Endothelial cell of umbilical vein (primary cell): Measurements from ENCODE around the gene ABCC11. TPM values are rescaled to one million over a fixed set of nuclear protein-coding genes. Genes with fewer than 3 reads are reported as not detected.

Experiments
- BruUV-seq: library from RNA; stranded (reverse); fragments of 400-500 nt; replicated peaks from 2 replicates; lab custom pipeline; 2021; lab: Mats Ljungman, UMichigan
- CTCF ChIA-PET: fragments of 300-600, 350-600 bp; sonication (Branson Sonifier 250); formaldehyde crosslinking; loops from one replicate; lab custom pipeline; 2021; ENCODE audit warnings: antibody characterized with exemption, inconsistent platforms; lab: Charles Lee
- POLR2A ChIA-PET: fragments of 300-600, 350-600 bp; sonication (Branson Sonifier 250); formaldehyde crosslinking; loops from one replicate; lab custom pipeline; 2021; ENCODE audit warnings: antibody characterized with exemption, inconsistent platforms; lab: Charles Lee
- DNase-seq: peaks from one replicate; pipeline ENCODE4 v3.0.0-alpha.2; 2011; ENCODE audit warnings: low read depth, low spot score
- FAIRE-seq: peaks from 2 replicates; lab custom pipeline; 2011; peaks lifted over from hg19 to GRCh38; lab: Jason Lieb, UNC
- H2AFZ ChIP-seq: 2 replicates; pipeline ENCODE4 v1.6.0; 2012; ENCODE audit warnings: low read depth, low read length, control low read depth, inconsistent platforms
- H3K27ac ChIP-seq: 2 replicates; pipeline ENCODE4 v1.5.1; 2011; ENCODE audit warnings: low read depth, mild to moderate bottlenecking, control low read depth, low read length, moderate library complexity; ENCODE audit not compliant: insufficient read depth
- H3K27me3 ChIP-seq, 2 experiments: 2 replicates each; pipeline versions ENCODE4 v1.6.0 to v1.6.1; 2011; ENCODE audit warnings: low read length in 2 of 2, mixed read lengths in 1 of 2; ENCODE audit not compliant: control insufficient read depth in 2 of 2, insufficient read depth in 2 of 2
- H3K36me3 ChIP-seq, 2 experiments: 2 replicates in 1 of 2; 3 replicates in 1 of 2; pipeline ENCODE4 v1.5.1; 2011; ENCODE audit warnings: low read length in 2 of 2, mild to moderate bottlenecking in 1 of 2, moderate library complexity in 1 of 2; ENCODE audit not compliant: control insufficient read depth in 2 of 2, insufficient read depth in 2 of 2; ENCODE audit errors: extremely low read depth in 1 of 2
- H3K4me1 ChIP-seq: 3 replicates; pipeline ENCODE4 v1.5.1; 2011; ENCODE audit warnings: mild to moderate bottlenecking, low read length; ENCODE audit not compliant: control insufficient read depth, insufficient read depth; ENCODE audit errors: extremely low read depth
- H3K4me2 ChIP-seq: 2 replicates; pipeline ENCODE4 v1.6.1; 2011; ENCODE audit warnings: low read length, control low read depth, mixed read lengths; ENCODE audit not compliant: insufficient read depth
- H3K4me3 ChIP-seq, 3 experiments: fragments of 200-600 bp in 1 of 3; sonication (generic), shearing (Covaris generic) in 1 of 3; replicated peaks in 1 of 3; 2 replicates each; pipeline ENCODE4 v1.5.1; 2011 to 2016; ENCODE audit warnings: control low read depth in 3 of 3, low read length in 3 of 3, mild to moderate bottlenecking in 2 of 3, inconsistent platforms in 1 of 3, low read depth in 1 of 3, moderate library complexity in 1 of 3; ENCODE audit not compliant: insufficient read depth in 1 of 3
- H3K79me2 ChIP-seq: 2 replicates; pipeline ENCODE4 v1.6.0; 2012; ENCODE audit warnings: low read length, inconsistent platforms; ENCODE audit not compliant: control insufficient read depth, insufficient read depth
- H3K9ac ChIP-seq: replicated peaks from 2 replicates; pipeline ENCODE3; 2011; ENCODE audit warnings: low read length, control low read depth; ENCODE audit not compliant: insufficient read depth; ENCODE audit errors: extremely low read depth
- H3K9me1 ChIP-seq: replicated peaks from 3 replicates; pipeline ENCODE4 v1.6.0; 2011; ENCODE audit warnings: mild to moderate bottlenecking, low read length; ENCODE audit not compliant: control insufficient read depth, insufficient read depth; ENCODE audit errors: extremely low read depth
- H3K9me3 ChIP-seq: replicated peaks from 2 replicates; pipeline ENCODE4 v1.5.1; 2012; ENCODE audit warnings: low read length, inconsistent platforms; ENCODE audit not compliant: control insufficient read depth, insufficient read depth
- H4K20me1 ChIP-seq: replicated peaks from 2 replicates; pipeline ENCODE3; 2011; ENCODE audit warnings: mild to moderate bottlenecking, low read length; ENCODE audit not compliant: control insufficient read depth, insufficient read depth; ENCODE audit errors: extremely low read depth
- EZH2 ChIP-seq: IDR thresholded peaks from 2 replicates; pipeline ENCODE4 v1.6.1; 2012; ENCODE audit warnings: borderline replicate concordance, low read depth, mild to moderate bottlenecking, moderate library complexity, low read length, inconsistent platforms; ENCODE audit not compliant: severe bottlenecking
- FOS ChIP-seq: IDR thresholded peaks from 2 replicates; pipeline ENCODE4 v1.6.1; 2011; ENCODE audit warnings: mild to moderate bottlenecking, low read length, moderate library complexity, borderline replicate concordance; ENCODE audit not compliant: insufficient read depth
- GATA2 ChIP-seq: IDR thresholded peaks from 2 replicates; pipeline ENCODE4 v1.7.0; 2011; ENCODE audit warnings: low read depth, mild to moderate bottlenecking, moderate library complexity, mixed read lengths, low read length; ENCODE audit not compliant: insufficient read length, insufficient read depth
- JUN ChIP-seq: IDR thresholded peaks from 2 replicates; pipeline ENCODE4 v1.6.1; 2011; ENCODE audit warnings: borderline replicate concordance, low read depth; ENCODE audit not compliant: insufficient read length, insufficient read depth
- MYC ChIP-seq: IDR thresholded peaks from one replicate; pipeline ENCODE4 v1.6.1; 2011; ENCODE audit warnings: mild to moderate bottlenecking, low read depth, low read length
- POLR2A ChIP-seq: IDR thresholded peaks from 2 replicates; pipeline ENCODE4 v1.6.1; 2012; ENCODE audit warnings: low read depth, mild to moderate bottlenecking, control low read depth, low read length
- POLR2AphosphoS5 ChIP-seq: IDR thresholded peaks from 2 replicates; pipeline ENCODE4 v1.6.1; 2012; ENCODE audit warnings: low read depth, mild to moderate bottlenecking, control low read depth, low read length, moderate library complexity; ENCODE audit not compliant: insufficient read depth
- dilution Hi-C: fragments of 300-500 bp; cut with MboI; formaldehyde crosslinking; loops from one replicate; pipeline ENCODE4 v1.15.0; 2019; ENCODE audit warnings: low sequenced_read_pairs; ENCODE audit not compliant: extremely low pct_ligation_motif_present
- intact Hi-C: fragments of 100-400 bp; cut with micrococcal nuclease; formaldehyde crosslinking; loops from one replicate; pipeline ENCODE4 v1.10.0; 2022
- polyA plus RNA-seq, 4 experiments: library from polyadenylated mRNA; depleted of rRNA in 3 of 4; stranded (reverse) in 3 of 4; unstranded in 1 of 4; fragments of >200 nt; gene quantifications; 2 replicates each; pipeline versions ENCODE4 v1.2.1 to v1.2.3, GENCODE V29; 2011 to 2012; ENCODE audit warnings: missing spikeins in 1 of 4
- total RNA-seq: library from RNA; stranded (reverse); gene quantifications from 2 replicates; pipeline ENCODE4 v1.2.3, GENCODE V29; 2021
- TF ChIP-seq, protein P1 (sequence below): IDR thresholded peaks from 2 replicates; pipeline ENCODE4 v1.6.1; 2011; ENCODE audit not compliant: insufficient read depth, insufficient read length
- TF ChIP-seq, protein P2 (sequence below), 2 donors: IDR thresholded peaks; 1 replicate in 1 of 2; 2 replicates in 1 of 2; pipeline ENCODE4 v1.5.1; 2011; ENCODE audit warnings: low read length in 2 of 2, mild to moderate bottlenecking in 2 of 2, moderate library complexity in 2 of 2, control low read depth in 1 of 2, inconsistent platforms in 1 of 2, low read depth in 1 of 2; ENCODE audit not compliant: insufficient read depth in 1 of 2; ENCODE audit errors: extremely low read depth in 1 of 2

ABCC11 gene
- total and polyA plus RNA-seq, 2 donors (not counting 3 experiments of a cell fraction or from before 2014, with no cell fraction given) = 0.08 TPM; not detected in 1

DNA sequence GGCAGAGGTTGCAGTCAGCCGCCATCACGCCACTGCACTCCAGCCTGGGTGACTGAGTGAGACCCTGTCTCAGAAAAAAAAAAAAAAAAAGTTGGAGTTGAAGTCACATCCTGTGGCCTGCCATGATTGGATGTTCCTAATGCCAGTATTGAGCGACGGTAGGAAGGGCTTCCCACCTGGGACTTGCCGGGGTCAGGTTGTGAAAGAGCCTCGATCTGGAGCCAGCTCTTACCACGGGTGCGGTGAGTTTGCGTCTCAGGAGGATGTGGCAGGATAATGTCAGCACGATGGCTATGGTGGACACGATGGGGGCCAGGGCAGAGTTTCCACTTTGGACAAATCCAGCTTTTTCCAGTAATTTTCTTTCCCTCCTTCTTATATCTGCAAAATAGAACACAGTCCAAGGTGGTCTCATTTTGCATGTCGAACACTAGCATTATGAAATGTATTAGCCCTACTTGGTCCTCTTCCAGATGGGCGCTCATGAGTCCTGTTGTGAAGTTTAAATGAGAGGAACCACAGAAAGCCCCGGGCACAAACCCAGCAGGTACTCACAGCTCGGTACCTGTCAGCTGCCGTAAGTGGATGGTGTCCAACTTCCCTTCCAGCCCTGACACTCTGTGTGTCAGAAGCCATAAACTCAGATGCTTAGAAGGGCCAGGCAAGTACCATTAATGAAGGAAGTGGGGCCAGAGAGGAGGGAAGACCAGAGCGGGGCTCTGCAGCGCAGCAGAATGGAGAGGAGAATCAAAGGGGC, 113.7 kb downstream of the ABCC11 start:
- TF ChIP-seq POLR2AphosphoS5 = no peak
- no peak for TF ChIP-seq EZH2
- TF ChIP-seq POLR2A = no peak
- TF ChIP-seq, protein P1, sequence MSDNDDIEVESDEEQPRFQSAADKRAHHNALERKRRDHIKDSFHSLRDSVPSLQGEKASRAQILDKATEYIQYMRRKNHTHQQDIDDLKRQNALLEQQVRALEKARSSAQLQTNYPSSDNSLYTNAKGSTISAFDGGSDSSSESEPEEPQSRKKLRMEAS = no peak
- no peak for TF ChIP-seq FOS
- no peak for TF ChIP-seq MYC
- TF ChIP-seq, protein P2, sequence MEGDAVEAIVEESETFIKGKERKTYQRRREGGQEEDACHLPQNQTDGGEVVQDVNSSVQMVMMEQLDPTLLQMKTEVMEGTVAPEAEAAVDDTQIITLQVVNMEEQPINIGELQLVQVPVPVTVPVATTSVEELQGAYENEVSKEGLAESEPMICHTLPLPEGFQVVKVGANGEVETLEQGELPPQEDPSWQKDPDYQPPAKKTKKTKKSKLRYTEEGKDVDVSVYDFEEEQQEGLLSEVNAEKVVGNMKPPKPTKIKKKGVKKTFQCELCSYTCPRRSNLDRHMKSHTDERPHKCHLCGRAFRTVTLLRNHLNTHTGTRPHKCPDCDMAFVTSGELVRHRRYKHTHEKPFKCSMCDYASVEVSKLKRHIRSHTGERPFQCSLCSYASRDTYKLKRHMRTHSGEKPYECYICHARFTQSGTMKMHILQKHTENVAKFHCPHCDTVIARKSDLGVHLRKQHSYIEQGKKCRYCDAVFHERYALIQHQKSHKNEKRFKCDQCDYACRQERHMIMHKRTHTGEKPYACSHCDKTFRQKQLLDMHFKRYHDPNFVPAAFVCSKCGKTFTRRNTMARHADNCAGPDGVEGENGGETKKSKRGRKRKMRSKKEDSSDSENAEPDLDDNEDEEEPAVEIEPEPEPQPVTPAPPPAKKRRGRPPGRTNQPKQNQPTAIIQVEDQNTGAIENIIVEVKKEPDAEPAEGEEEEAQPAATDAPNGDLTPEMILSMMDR (IDR thresholded peaks at IDR 0.05; ENCODE audit: extremely low read depth in 1 of 2, insufficient read depth in 1 of 2, low read depth in 1 of 2, low read length in 2 of 2) = no peak
- TF ChIP-seq GATA2 = no peak
- TF ChIP-seq JUN = no peak
- Histone ChIP-seq H4K20me1 (no peaks in the 10 kb centered on the region), H3K79me2 (no peaks in the 10 kb centered on the region), H3K27me3 (peaks cover 0 to 6% of the 10 kb centered on the region in 2 experiments), H3K4me2 (no peak overlapping the region), H3K27ac (no peak overlapping the region), H3K36me3 (no peaks in the 10 kb centered on the region), H3K4me3 (no peak overlapping the region), H3K9me1 (no peaks in the 10 kb centered on the region), H3K9me3 (no peaks in the 10 kb centered on the region), H3K9ac (no peak overlapping the region), H2AFZ (no peak overlapping the region), H3K4me1 (no peaks in the 10 kb centered on the region)
- dilution Hi-C loops = no loop called here
- ChIA-PET CTCF (no interaction called here), POLR2A (no interaction called here)
- no peak for DNase-seq
- intact Hi-C loops = no loop called here
- no TSS peak for BruUV-seq
- FAIRE-seq = no peak
